CD4-positive, alpha-beta T cell treated with Interferon alpha-2 for 1 hour (primary cell): ENCODE data around the gene OR10G3.
"Not testable (repeated sequence)": the region's sequence is repeated elsewhere in the genome, so short reads cannot be mapped to it uniquely, and the experiment has no call there.

Experiments used
- DNase-seq, 2 donors: peaks; one replicate each; pipeline ENCODE4 v3.0.0-alpha.2; 2020 to 2022

Gene OR10G3

GRCh38 chr14:21579976-21580375, at the start of gene OR10G3:
Gene OR10G3 (minus strand): TSS chr14:21580076. CDS start chr14:21570744, 9,332 bp downstream.
- DNase-seq: no peak

GRCh38 chr14:21626491-21627230, 46.8 kb upstream of the OR10G3 start:
- DNase-seq: no peak

GRCh38 chr14:21617614-21618013, 37.7 kb upstream of the OR10G3 start:
- no peak for DNase-seq

- DNase-seq: no peak
Measured at GRCh38 chr14:21614240-21614639, 34.4 kb upstream of the OR10G3 start.

GRCh38 chr14:21612324-21612723, 32.4 kb upstream of the OR10G3 start:
- no peak for DNase-seq

GRCh38 chr14:21602181-21602580, 22.3 kb upstream of the OR10G3 start:
- DNase-seq: not testable (repeated sequence)

GRCh38 chr14:21589317-21589716, 9.4 kb upstream of the OR10G3 start:
- DNase-seq: no peak

- no peak for DNase-seq
Measured at GRCh38 chr14:21575661-21576060, 4.2 kb downstream of the OR10G3 start.

GRCh38 chr14:21572604-21573003, 7.3 kb downstream of the OR10G3 start:
- DNase-seq: no peak

GRCh38 chr14:21558703-21559170, 21.1 kb downstream of the OR10G3 start:
- DNase-seq: no peak

GRCh38 chr14:21557084-21557901, 22.6 kb downstream of the OR10G3 start:
- DNase-seq: peak; percentile 71 to 87

- DNase-seq: no peak
Measured at GRCh38 chr14:21556378-21557083, 23.3 kb downstream of the OR10G3 start.

GRCh38 chr14:21553266-21553665, 26.6 kb downstream of the OR10G3 start:
- no peak for DNase-seq

GRCh38 chr14:21544588-21544987, 35.3 kb downstream of the OR10G3 start:
- DNase-seq: not testable (repeated sequence)

- DNase-seq: no peak
Measured at GRCh38 chr14:21543963-21544362, 35.9 kb downstream of the OR10G3 start.

GRCh38 chr14:21543521-21543960, 36.3 kb downstream of the OR10G3 start:
- no peak for DNase-seq

- DNase-seq: no peak
Measured at GRCh38 chr14:21541413-21542074, 38.3 kb downstream of the OR10G3 start.

GRCh38 chr14:21539189-21539940, 40.5 kb downstream of the OR10G3 start:
- no peak for DNase-seq

- no peak for DNase-seq
Measured at GRCh38 chr14:21537090-21537424, 42.8 kb downstream of the OR10G3 start.

GRCh38 chr14:21536418-21537089, 43.3 kb downstream of the OR10G3 start:
- DNase-seq: no peak
